GM19455 (cell line): ENCODE data around the gene PAH.

ENCODE experiments used
- ATAC-seq: cut with Tn5 transposase; IDR thresholded peaks from one replicate; pipeline ENCODE4 v1.9.1; 2021; ENCODE audit not compliant: unreplicated experiment

The PAH gene

GRCh38 chr12:102902093-102902492 lies 15.0 kb downstream of the PAH start:
- ATAC-seq, result no peak

DNA sequence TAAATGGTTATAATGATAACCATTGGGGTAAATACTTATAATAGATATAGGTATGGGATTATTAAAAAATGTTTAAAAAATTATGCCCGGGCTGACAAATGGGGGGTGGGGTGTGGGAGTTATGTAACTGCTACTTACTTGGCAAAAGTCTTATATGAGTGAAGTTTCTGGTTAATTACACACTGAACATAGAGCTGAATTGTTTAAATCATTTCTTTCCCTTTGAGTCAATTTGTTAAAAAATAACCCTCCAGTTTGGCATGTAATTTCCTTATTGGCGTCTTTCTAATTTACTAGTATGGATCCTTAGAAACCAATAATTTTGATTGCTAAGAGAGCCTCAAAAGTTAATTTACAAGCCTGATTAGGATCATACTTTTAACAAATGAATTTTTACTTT lies 16.7 kb downstream of the PAH start:
- no peak for ATAC-seq

- ATAC-seq, result no peak
These were observed 21.0 kb downstream of the PAH start for GRCh38 chr12:102896067-102896466.

- no peak for ATAC-seq
These were observed 25.3 kb downstream of the PAH start for GRCh38 chr12:102891756-102892155.

- ATAC-seq, result no peak
These were observed 28.5 kb downstream of the PAH start for GRCh38 chr12:102888511-102888910.

DNA sequence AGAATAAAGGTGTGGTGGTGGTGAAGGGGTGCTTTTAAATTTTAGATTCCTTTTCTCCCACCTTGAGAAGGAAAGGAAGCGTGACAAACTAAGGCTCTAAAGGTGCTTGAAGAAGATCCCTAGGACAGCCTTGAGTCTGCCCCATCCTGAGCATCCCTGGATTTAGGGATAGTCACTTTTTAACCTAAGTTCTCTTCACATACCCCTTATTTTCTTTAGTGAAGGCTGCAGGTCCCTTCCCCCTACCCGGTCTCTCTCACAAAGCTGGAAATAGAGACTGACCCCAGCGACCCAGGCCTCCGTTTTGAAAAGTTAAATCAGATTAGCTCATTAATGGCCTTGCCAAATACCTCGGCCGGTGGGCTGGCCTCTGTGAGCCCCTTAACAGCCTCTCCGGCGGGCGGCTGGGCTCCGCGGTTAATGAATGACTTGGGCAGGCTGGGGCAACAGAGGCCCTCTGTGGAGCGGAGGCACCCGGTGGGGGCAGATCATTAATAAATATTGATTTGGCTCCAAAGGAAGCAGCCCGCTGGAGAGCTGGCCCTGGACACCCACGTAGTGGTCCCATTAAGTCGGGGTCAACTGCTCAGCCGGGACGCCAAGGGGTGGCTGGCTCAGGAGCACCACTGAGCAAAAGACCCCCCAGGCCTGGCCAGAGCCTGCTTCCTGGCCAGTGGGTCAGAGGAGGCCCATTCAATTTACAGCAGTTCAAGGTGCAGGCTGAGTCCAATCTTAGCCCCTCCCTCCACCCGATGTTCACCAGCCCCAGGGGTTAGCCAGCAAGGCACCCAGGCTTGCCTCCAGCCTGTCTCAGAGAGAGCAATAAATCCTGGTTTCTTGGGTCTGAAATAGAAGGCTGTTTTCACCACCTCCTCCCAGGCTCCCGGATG lies 31.8 kb downstream of the PAH start:
- ATAC-seq, result no peak

DNA sequence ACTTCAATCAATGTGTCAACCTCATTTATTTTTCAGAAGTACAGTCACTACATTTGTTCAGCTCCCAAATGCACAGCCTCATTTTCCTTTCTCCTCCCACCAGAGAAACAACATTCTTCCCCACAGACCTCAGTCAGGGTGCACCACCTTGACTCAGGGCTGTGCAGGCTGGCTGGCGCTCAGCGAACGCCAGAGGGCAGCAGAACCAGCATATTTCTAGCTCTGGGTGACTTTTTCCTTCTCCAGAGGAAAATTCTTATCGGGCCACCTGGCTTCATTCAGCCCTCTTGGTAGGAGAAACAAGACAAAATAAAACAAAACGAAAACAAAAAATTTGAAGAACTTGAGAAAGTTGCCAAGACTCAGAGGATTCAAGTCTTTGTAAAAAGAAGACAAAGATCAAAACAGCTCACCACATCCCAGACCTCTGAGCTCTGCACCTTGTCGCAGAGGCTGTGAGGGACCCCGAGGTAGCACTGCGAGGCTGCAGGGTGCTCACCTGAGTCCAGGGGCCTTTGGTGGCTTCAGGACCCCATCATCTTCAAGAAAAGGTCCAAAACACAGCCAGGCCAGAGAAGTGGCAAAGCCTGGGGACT lies 33.7 kb downstream of the PAH start:
- ATAC-seq, result peak; percentile 61

GRCh38 chr12:102880783-102881182 lies 36.3 kb downstream of the PAH start:
- ATAC-seq, result no peak

GRCh38 chr12:102879144-102879763 lies 37.8 kb downstream of the PAH start:
- ATAC-seq, result no peak

DNA sequence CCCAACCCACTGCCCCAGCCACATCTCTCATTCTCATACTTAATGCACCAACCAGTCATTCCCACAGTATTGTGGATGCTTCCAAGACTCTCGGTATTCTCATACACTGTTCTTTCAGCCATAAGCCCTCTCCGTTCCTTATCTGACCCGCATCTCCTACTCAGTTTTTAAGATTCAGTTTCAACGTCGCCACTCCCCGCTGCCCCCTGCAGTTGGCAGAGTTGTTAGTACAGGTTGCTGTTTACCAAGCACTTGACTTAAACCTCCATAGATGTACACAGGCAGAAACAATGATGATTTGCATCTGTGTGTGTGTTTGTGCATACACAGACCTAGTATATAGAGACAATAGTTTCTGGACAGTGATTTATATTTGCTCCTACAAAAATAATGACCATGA lies 40.2 kb downstream of the PAH start:
- ATAC-seq, result no peak

DNA sequence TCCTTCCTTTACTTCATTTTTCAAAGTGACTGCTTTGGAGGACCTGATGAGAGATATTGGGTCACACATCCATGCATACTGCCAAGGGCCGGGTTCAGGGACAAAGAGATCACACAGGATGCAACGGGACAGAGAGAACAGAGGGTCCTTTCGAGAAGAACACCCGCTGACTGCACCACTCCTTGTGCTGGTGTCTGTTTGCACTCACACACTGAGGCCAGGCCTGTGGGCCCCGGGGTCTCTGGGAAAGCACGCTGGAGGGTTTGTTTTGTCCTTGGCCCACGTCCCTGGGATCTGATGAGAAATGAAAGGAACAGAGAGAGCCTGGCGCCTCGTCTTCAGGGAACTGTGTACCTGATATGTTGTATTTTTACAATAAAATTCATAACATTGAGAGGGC lies 42.2 kb downstream of the PAH start:
- no peak for ATAC-seq

GRCh38 chr12:102873077-102873476 lies 44.0 kb downstream of the PAH start:
- ATAC-seq, result no peak

DNA sequence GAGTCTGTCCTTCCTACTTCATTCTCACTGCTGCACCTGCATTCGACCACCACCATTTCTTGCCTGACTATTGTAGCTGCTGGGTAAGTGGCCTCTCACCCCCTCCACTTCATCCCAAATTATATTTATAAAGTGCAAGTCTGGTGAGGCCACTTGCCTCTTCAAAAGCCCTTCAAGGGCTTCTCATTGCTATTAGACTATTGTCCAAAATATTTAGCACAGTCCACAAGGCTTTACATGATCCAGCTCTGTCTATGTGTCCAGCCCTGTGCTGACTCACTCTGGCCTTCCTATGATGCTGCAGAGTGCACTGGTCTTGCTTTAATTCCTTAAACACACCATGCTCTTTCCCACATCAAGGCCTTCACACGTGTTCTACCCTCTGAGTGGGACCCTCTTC lies 46.0 kb downstream of the PAH start:
- no peak for ATAC-seq

GRCh38 chr12:102869571-102869970 lies 47.5 kb downstream of the PAH start:
- no peak for ATAC-seq

DNA sequence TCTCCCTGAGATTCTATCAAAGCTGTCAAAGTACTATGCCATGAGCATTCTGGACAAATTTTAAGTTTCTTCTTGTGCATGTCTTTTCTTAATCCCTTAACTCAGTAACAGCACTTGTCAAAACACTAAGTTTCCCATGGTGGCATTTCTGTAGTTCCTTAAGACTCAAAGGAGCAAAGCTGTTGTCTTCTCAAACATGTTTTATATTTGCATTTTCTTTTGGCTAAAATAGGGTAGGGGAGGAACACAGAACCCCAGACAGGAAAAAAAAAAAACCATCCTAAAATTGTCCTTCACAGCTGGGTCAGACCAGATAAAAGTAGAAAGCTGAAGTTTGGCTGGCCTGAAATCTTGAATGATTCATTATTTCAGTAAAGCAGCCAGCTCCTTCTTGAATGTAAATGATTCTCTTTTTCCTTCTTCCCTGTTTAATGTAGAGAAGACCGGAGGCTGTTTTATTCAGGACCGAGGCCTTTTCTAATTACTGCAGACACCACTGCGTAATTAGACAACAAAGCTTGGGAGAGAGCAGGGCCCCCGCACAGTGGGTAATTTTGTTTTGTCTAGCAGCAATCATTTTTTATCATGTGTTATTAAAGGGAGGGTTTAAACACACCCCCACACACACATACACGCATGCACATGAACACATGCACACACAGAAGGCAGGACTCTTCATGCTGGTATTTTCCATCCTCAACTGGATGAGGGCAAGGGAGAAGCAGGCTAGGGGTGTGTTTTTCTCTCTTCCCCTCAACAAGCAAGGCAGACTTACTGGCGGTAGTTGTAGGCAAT lies 51.0 kb downstream of the PAH start:
- ATAC-seq, result no peak

DNA sequence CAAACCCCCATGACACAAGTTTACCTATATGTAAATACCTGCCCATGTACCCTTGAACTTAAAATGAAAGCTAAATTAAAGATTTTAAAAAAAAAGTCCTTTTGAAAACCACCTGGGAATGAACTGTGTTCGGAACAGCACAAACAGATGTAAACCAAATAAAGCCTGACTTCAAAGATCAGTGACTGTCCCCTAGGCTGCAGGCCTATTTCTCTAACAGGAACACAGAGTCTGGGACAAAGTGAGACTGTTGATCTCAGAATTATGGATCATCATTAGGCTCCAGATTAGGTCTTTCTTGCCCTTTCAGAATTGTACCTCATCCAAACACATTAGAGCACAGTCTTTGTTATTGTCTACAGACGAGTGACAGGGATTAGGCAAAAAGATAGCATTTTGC lies 54.6 kb downstream of the PAH start:
- no peak for ATAC-seq

DNA sequence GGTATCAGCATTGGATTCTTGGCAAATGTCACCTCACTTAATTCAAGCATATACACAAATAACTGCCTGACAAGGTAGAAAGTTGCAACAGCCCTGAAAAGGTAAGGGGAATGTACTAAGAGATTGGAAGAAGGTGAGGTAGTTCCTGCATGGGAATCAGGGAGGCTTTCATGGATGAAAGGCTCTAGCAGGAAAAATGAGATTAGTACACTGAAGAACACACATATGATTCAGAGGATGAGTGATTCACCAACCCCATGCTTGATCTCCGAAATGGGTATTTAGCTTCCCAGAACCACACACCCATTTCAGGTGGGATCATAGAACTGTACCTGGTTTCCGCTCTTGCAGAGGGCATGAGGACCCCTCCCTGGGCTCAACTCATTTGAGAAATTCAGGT lies 65.8 kb downstream of the PAH start:
- ATAC-seq, result no peak

GRCh38 chr12:102849722-102850447 lies 67.2 kb downstream of the PAH start:
- no peak for ATAC-seq

GRCh38 chr12:102848832-102849231 lies 68.2 kb downstream of the PAH start:
- ATAC-seq, result no peak

GRCh38 chr12:102847131-102847530 lies 69.9 kb downstream of the PAH start:
- ATAC-seq, result no peak
